H9 (cell line): Measurements from ENCODE around the gene PRKCB. TPM values are rescaled to one million over a fixed set of nuclear protein-coding genes. Genes with fewer than 3 reads are reported as not detected.

Experiments used
- DNase-seq: peaks from one replicate; pipeline ENCODE4 v3.0.0-alpha.2; 2017
- H2AFZ ChIP-seq: one replicate; pipeline ENCODE4 v1.6.1; 2013; ENCODE audit warnings: mild to moderate bottlenecking, low read length, control low read depth, moderate library complexity
- H2AK5ac ChIP-seq: 2 replicates; pipeline ENCODE4 v1.6.1; 2013; ENCODE audit warnings: low read length, control low read depth, mixed read lengths; ENCODE audit not compliant: insufficient read length
- H2BK120ac ChIP-seq: one replicate; pipeline ENCODE4 v1.6.1; 2013; ENCODE audit warnings: low read depth, mild to moderate bottlenecking, low read length, control low read depth, inconsistent platforms; ENCODE audit not compliant: poor library complexity, severe bottlenecking
- H2BK12ac ChIP-seq: 2 replicates; pipeline ENCODE4 v1.6.1; 2013; ENCODE audit warnings: low read length, control low read depth, mixed read lengths, low read depth; ENCODE audit not compliant: insufficient read length
- H2BK15ac ChIP-seq: 2 replicates; pipeline ENCODE4 v1.6.1; 2013; ENCODE audit warnings: low read depth, low read length, control low read depth
- H2BK20ac ChIP-seq: one replicate; pipeline ENCODE4 v1.6.1; 2013; ENCODE audit warnings: low read depth, mild to moderate bottlenecking, low read length, control low read depth, inconsistent platforms; ENCODE audit not compliant: poor library complexity, severe bottlenecking
- H2BK5ac ChIP-seq: 2 replicates; pipeline ENCODE4 v1.6.1; 2013; ENCODE audit warnings: low read length, control low read depth, mixed read lengths; ENCODE audit not compliant: insufficient read length
- H3K14ac ChIP-seq: 2 replicates; pipeline ENCODE4 v1.6.1; 2013; ENCODE audit warnings: low read length, control low read depth; ENCODE audit not compliant: insufficient read depth
- H3K18ac ChIP-seq: 2 replicates; pipeline ENCODE4 v1.6.1; 2013; ENCODE audit warnings: low read depth, mild to moderate bottlenecking, mixed read lengths, low read length, control low read depth; ENCODE audit not compliant: insufficient read length
- H3K23ac ChIP-seq: 2 replicates; pipeline ENCODE4 v1.6.1; 2013; ENCODE audit warnings: low read length, control low read depth, mixed read lengths, low read depth; ENCODE audit not compliant: insufficient read length
- H3K23me2 ChIP-seq: 2 replicates; pipeline ENCODE4 v1.6.1; 2013; ENCODE audit warnings: low read depth, mild to moderate bottlenecking, mixed read lengths, low read length, control low read depth; ENCODE audit not compliant: insufficient read length, poor library complexity, severe bottlenecking
- H3K27ac ChIP-seq: 2 replicates; pipeline ENCODE4 v1.5.1; 2013; ENCODE audit warnings: low read length, control low read depth, mixed read lengths, low read depth; ENCODE audit not compliant: insufficient read length
- H3K27me3 ChIP-seq: 2 replicates; pipeline ENCODE4 v1.6.1; 2013; ENCODE audit warnings: low read length, control low read depth, inconsistent platforms; ENCODE audit not compliant: insufficient read depth
- H3K4ac ChIP-seq: 2 replicates; pipeline ENCODE4 v1.6.1; 2013; ENCODE audit warnings: low read depth, mild to moderate bottlenecking, control low read depth, inconsistent platforms, low read length, moderate library complexity
- H3K4me1 ChIP-seq: 2 replicates; pipeline ENCODE4 v1.6.1; 2013; ENCODE audit warnings: low read length, control low read depth, inconsistent platforms; ENCODE audit not compliant: insufficient read depth
- H3K4me2 ChIP-seq: 2 replicates; pipeline ENCODE4 v1.6.1; 2013; ENCODE audit warnings: low read length, control low read depth, mixed read lengths; ENCODE audit not compliant: insufficient read length, insufficient read depth
- H3K56ac ChIP-seq: 2 replicates; pipeline ENCODE4 v1.6.1; 2013; ENCODE audit warnings: low read depth, mild to moderate bottlenecking, mixed read lengths, low read length, control low read depth; ENCODE audit not compliant: insufficient read length
- H3K79me1 ChIP-seq: 2 replicates; pipeline ENCODE4 v1.6.1; 2013; ENCODE audit warnings: low read depth, mild to moderate bottlenecking, moderate library complexity, low read length, control low read depth, inconsistent platforms; ENCODE audit not compliant: insufficient read depth, poor library complexity, severe bottlenecking
- H3K79me2 ChIP-seq: 2 replicates; pipeline ENCODE4 v1.6.1; 2013; ENCODE audit warnings: low read length, control low read depth, inconsistent platforms; ENCODE audit not compliant: insufficient read depth
- H3K9ac ChIP-seq: 2 replicates; pipeline ENCODE4 v1.6.1; 2013; ENCODE audit warnings: low read length, control low read depth, mixed read lengths; ENCODE audit not compliant: insufficient read length; ENCODE audit errors: extremely low read depth
- H3K9me3 ChIP-seq: one replicate; pipeline ENCODE4 v1.6.1; 2013; ENCODE audit warnings: low read depth, low read length, inconsistent platforms; ENCODE audit not compliant: control insufficient read depth
- H3T11ph ChIP-seq: one replicate; pipeline ENCODE4 v1.6.1; 2013; ENCODE audit warnings: mild to moderate bottlenecking, low read length, control low read depth, inconsistent platforms
- H4K20me1 ChIP-seq: one replicate; pipeline ENCODE4 v1.6.1; 2013; ENCODE audit not compliant: control insufficient read depth, insufficient read length, insufficient read depth
- H4K5ac ChIP-seq: 2 replicates; pipeline ENCODE4 v1.6.1; 2013; ENCODE audit warnings: low read depth, mild to moderate bottlenecking, mixed read lengths, low read length, control low read depth; ENCODE audit not compliant: insufficient read length
- H4K8ac ChIP-seq: replicated peaks from 2 replicates; pipeline ENCODE4 v1.6.1; 2013; ENCODE audit warnings: low read length, control low read depth, mixed read lengths, low read depth; ENCODE audit not compliant: insufficient read length
- H4K91ac ChIP-seq: 2 replicates; pipeline ENCODE4 v1.6.1; 2013; ENCODE audit warnings: low read depth, mild to moderate bottlenecking, moderate library complexity, mixed read lengths, low read length, control low read depth; ENCODE audit not compliant: insufficient read length
- H3K27ac Mint-ChIP-seq, 3 experiments: 2 replicates in 2 of 3; 3 replicates in 1 of 3; pipeline ENCODE4 v1.8.0; 2020 to 2021; ENCODE audit warnings: mixed read lengths in 3 of 3, mild to moderate bottlenecking in 1 of 3, moderate library complexity in 1 of 3
- H3K27me3 Mint-ChIP-seq: 2 replicates; pipeline ENCODE4 v1.8.0; 2021; ENCODE audit warnings: low read depth, mild to moderate bottlenecking, moderate library complexity, mixed read lengths
- H3K36me3 Mint-ChIP-seq, 3 experiments: 2 replicates in 2 of 3; 3 replicates in 1 of 3; pipeline ENCODE4 v1.8.0; 2020 to 2021; ENCODE audit warnings: low read depth in 3 of 3, mixed read lengths in 3 of 3; ENCODE audit not compliant: insufficient read depth in 1 of 3
- H3K4me1 Mint-ChIP-seq, 2 experiments: 2 replicates each; pipeline ENCODE4 v1.8.0; 2020; ENCODE audit warnings: mixed read lengths in 2 of 2
- H3K4me3 Mint-ChIP-seq, 2 experiments: 2 replicates in 1 of 2; 3 replicates in 1 of 2; pipeline ENCODE4 v1.8.0; 2020 to 2021; ENCODE audit warnings: mild to moderate bottlenecking in 2 of 2, mixed read lengths in 2 of 2, moderate library complexity in 1 of 2
- H3K9me3 Mint-ChIP-seq, 2 experiments: 2 replicates in 1 of 2; 3 replicates in 1 of 2; pipeline ENCODE4 v1.8.0; 2020; ENCODE audit warnings: mild to moderate bottlenecking in 2 of 2, mixed read lengths in 2 of 2, moderate library complexity in 1 of 2
- CTCF ChIP-seq: fragments of 200-600 bp; sonication (generic); conservative IDR thresholded peaks from 3 replicates; pipeline ENCODE4 v1.8.0; 2021; ENCODE audit warnings: antibody characterized with exemption, mild to moderate bottlenecking
- WGBS: extraction: QIAGEN DNeasy Blood & Tissue Kit; methylation state at CpG from one replicate; pipeline ENCODE4 v1.1.7; 2013; ENCODE audit warnings: missing lambda C conversion rate, low lambda C conversion rate, mixed read lengths; ENCODE audit not compliant: insufficient read length; ENCODE audit errors: extremely low coverage; 5-methylcytosine and 5-hydroxymethylcytosine counted together
- total RNA-seq: library from RNA; stranded (reverse); gene quantifications from 2 replicates; pipeline ENCODE4 v1.2.1, GENCODE V29; 2021

Gene PRKCB
- total RNA-seq, 1 experiment from 2014 or later, result 7.0 TPM

DNA sequence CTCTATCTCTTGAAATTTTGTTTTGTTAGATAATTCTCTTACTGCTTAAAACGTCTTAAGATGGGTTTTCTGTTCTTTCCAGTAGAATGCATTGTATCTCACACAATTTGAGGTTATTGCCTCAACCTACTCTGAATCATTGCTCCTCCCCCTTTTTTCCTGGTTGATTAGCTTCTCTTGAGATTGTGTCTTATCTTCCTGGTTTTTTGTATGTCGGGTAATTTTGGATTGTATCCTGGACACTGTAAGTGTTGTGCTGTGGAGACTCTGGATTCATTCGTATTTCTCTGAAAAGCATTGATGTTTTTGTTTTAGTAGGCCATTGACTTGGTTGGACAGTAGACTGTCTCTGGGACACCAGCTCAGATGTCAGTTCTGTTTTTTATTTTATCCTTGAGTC is 26.1 kb downstream of the PRKCB start:
- H2BK120ac ChIP-seq, result no peak overlapping the region
- no peak for TF ChIP-seq CTCF
- no peak overlapping the region for H3K4me2 ChIP-seq
- no peak overlapping the region for H2BK12ac ChIP-seq
- H3K14ac ChIP-seq, result no peak overlapping the region
- no peak overlapping the region for H2AK5ac ChIP-seq
- H4K91ac ChIP-seq, result no peak overlapping the region
- Mint-ChIP-seq H3K27me3 (peaks cover 96% of the 10 kb centered on the region), H3K4me1 (peaks cover 13 to 16% of the 10 kb centered on the region in 2 experiments), H3K27ac (no peak overlapping the region), H3K9me3 (no peaks in the 10 kb centered on the region; a peak in 1 of 5 replicates), H3K4me3 (no peak overlapping the region), H3K36me3 (no peaks in the 10 kb centered on the region)
- no peak overlapping the region for H3K56ac ChIP-seq
- no peak overlapping the region for H3K18ac ChIP-seq
- no peak overlapping the region for H3K9ac ChIP-seq
- no peak overlapping the region for H3K4ac ChIP-seq
- no peak overlapping the region for H2BK15ac ChIP-seq
- H3K79me2 ChIP-seq, result no peaks in the 10 kb centered on the region
- H3K23ac ChIP-seq, result no peak overlapping the region
- H3K23me2 ChIP-seq, result no peaks in the 10 kb centered on the region
- no CpG with 5 or more reads among the region's 3 CpGs for WGBS
- H3K4me1 ChIP-seq, result no peaks in the 10 kb centered on the region; the same call in 1 of the 2 replicates
- no peak overlapping the region for H3K27ac ChIP-seq
- no peak overlapping the region for H3T11ph ChIP-seq
- no peaks in the 10 kb centered on the region for H3K9me3 ChIP-seq
- H3K79me1 ChIP-seq, result no peaks in the 10 kb centered on the region
- H4K8ac ChIP-seq, result no peak overlapping the region
- DNase-seq, result no peak
- H2AFZ ChIP-seq, result no peak overlapping the region
- no peak overlapping the region for H2BK5ac ChIP-seq
- peaks cover 16% of the 10 kb centered on the region; the same call in 1 of the 2 replicates for H3K27me3 ChIP-seq
- no peaks in the 10 kb centered on the region for H4K20me1 ChIP-seq
- no peak overlapping the region for H2BK20ac ChIP-seq
- H4K5ac ChIP-seq, result no peak overlapping the region
